Measurements from ENCODE around the gene RABIF.
"Not testable (repeated sequence)": the region's sequence is repeated elsewhere in the genome, so short reads cannot be mapped to it uniquely, and the experiment has no call there.

The RABIF gene

DNA sequence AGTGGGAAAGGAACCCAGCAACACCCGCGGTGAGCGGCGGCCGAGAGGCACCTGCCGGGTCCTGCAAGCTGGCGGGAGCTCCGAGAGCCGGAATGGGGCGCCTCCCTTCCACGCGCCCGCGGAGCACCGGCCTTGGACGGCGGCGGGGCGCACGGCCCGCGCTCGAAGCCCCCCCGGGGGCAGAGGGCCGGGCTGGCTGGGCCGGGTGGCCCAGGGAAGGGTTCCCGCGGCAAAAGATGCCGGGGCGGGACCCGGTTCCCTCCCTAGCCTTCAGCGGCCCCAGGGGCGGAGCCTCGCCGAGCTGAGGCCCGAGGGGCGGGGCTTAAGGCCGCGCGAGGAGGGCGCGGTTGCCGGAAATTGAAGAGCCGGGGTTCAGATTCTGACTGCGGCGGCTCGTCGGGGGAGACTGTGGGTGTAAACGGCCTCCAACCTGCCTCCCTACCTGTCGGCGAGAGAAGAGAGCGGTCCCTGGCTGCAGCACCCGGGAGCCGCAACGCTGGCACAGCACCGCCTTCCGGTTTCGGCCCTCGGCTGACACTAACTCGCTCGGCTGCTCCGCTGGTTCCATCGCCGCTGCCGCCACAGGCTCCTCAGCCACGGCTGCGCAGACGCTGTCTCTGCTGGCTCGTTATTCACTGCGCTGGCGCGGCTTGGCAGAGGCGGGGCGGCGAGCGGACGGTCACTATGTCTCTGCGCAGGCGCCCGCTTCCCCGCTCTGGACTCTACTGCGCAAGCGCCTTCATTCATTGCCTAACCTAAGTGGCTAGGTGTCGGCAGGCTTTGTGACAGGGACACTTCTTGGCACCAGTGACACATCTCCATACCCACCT, at the start of gene RABIF:
RABIF (minus strand) TSS at position 619 of the 830 bp plus-strand sequence; CDS start at position 568, 51 bp downstream.
- in situ Hi-C loops (cut with MboI; ENCODE audit: low sequenced_read_pairs) = no loop called here

DNA sequence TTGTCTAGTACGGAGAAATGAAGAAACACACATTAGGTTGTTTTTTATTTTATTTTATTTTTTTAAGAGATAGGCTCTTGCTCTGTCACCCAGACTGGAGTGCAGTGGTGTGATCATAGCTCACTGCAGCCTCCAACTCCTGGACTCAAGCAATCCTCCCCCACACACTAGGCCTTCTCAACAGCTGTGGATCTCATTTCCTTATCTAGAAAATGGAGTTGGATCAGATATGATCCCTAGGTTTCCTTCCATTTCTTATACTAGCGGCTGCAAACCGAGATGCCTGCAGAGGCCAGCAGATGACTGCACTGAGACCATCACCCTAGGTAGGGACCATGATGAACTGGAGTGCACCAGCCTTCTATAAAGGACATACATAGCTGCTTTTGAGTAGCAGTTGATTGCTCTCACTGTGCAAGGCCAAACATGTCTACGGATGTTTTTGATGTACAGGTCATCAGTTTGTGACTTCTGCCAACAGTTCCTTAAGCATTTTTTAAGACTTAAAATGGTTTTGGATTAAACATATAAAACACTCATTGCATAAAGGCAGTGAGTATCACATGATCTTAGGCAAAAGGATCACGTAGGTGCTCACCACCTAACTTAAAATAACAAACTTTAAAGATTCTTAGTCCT, 49.5 kb upstream of the RABIF start:
- in situ Hi-C loops (cut with MboI; ENCODE audit: low sequenced_read_pairs) = no loop called here

DNA sequence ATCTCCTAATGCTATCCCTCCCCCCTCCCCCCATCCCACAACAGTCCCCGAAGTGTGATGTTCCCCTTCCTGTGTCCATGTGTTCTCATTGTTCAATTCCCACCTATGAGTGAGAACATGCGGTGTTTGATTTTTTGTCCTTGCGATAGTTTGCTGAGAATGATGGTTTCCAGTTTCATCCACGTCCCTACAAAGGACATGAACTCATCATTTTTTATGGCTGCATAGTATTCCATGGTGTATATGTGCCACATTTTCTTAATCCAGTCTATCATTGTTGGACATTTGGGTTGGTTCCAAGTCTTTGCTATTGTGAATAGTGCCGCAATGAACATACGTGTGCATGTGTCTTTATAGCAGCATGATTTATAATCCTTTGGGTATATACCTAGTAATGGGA, 47.5 kb upstream of the RABIF start:
- in situ Hi-C loops (cut with MboI; ENCODE audit: low sequenced_read_pairs) = not testable (repeated sequence)

DNA sequence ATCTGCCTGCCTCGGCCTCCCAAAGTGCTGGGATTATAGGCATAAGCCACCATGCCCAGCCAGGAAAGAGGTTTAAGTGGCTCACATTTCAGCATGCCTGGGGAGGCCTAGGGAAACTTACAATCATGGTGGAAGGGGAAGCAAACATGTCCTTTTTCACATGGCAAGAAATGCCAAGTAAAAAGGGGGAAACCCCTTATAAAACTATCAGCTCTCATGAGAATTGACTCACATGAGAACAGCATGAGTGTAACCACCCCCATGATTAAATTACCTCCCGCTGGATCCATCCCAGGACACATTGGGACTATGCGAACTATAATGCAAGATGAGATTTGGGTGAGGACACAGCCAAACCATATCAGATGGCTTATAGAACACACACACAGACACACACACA, 46.9 kb upstream of the RABIF start:
- in situ Hi-C loops (cut with MboI; ENCODE audit: low sequenced_read_pairs) = no loop called here

DNA sequence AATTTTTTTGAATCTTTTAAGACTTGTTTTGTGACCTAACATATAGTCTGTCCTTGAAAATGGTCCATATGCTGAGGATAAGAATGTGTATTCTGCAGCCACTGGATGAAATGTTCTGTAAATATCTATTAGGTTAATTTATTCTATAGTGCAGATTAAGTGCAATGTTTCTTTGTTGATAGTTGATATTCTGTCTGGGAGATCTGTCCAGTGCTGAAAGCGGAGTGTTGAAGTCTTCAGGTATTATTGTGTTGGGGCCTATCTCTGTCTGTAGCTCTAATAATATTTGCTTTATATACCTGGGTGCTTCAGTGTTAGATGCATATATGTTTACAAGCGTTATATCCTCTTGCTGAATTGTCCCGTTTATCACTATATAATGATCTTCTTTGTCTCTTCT, 45.8 kb upstream of the RABIF start:
- in situ Hi-C loops (cut with MboI; ENCODE audit: low sequenced_read_pairs) = no loop called here

DNA sequence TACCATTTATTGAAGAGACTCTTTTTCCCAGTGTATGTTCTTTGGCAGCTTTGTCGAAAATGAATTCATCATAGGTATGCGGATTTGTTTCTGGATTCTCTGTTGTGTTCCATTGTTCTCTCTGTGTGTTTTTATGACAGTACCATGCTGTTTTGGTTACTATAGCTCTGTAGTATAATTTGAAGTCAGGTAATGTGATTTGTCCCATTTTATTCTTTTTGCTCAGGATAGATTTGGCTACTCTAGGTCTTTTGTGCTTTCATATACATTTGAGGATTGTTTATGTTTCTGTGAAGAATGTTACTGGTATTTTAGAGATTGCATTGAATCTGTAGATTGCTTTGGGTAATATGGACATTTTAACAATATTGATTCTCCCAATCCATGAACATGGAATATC, 43.5 kb upstream of the RABIF start:
- in situ Hi-C loops (cut with MboI; ENCODE audit: low sequenced_read_pairs) = no loop called here

DNA sequence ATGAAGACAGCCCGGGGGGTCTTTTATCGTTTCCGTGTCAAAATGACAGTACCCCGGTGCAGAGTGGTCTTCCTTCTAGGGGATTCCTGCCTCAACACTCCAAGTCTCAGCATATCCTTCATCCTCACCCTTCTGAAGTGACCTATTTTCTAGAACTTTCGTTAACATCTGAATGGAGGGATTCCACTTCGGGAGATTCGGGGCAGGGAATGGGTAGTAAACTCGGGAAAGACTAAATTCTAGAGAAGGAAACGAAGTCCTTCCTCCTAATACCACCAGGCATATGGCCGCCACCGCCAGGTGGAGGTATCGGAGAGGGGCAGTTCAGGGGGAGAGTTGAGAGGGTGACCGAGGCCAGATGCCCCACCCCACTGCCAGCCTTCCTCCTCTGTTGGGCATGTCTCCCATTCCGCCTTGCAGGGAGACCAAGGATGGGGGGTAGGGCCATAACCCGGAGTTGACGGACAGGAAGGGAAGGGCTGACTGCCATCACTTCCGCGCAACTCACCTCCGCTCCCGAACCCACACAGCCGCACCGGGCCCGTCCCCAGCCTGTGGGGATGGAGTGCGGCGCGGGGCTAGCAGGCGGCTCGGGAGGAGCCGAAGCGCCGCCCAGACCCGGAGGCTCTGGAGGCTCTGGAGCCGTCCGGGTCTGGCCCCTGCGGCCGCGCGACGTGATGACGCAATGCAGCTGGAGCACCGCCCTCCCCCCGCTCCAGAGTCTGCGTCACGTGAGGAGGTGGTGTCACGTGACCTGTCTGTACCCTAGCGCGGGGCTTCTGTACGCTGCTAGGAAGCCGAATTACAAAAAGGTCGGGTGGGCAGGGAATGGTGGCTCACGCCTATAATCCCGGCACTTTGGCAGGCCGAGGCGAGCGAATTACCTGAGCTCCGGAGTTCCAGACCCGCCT, 37.9 kb upstream of the RABIF start, which contains the start of gene KLHL12:
KLHL12 (minus strand) TSS at position 654 of the 911 bp plus-strand sequence. CDS start 2,072 bp downstream, outside the sequence.
- in situ Hi-C loops (cut with MboI; ENCODE audit: low sequenced_read_pairs) = no loop called here

DNA sequence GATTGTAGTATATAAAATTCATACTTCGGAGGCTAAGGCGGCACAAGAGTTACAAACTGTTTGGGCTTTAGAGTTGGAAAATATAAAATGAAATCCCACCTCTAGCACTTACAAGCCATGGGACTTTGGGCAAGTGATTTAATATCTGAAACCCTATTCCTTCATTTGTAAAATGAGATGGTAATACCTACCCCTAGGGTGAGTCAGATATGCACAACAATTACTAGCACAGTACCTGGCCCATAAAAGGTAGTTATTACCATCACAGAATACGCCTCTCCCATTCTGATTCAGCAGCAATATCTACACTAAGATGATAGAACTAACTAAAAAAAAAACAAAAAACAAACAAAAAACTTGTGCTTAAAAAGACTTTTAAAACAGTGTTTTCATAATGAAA, 34.6 kb upstream of the RABIF start:
- in situ Hi-C loops (cut with MboI; ENCODE audit: low sequenced_read_pairs) = no loop called here

DNA sequence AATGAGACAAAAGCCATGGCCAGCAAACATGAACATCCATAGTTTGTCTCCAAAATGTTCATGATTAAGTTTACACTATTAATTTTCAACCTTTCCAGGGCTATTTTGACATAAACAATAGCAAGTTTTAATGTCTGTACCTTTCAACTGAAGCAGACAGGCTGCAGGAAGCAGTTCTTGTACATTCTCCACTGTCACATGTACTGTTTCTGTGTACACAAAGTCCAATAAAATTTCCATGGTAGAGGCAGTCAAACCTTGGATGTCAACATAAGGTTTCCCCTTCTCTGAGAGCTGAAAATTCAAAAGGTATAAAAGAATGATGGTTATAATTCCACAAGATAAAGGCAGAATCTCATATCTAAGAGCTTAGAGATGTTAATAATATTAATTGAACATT, 30.7 kb upstream of the RABIF start:
- in situ Hi-C loops (cut with MboI; ENCODE audit: low sequenced_read_pairs) = no loop called here

DNA sequence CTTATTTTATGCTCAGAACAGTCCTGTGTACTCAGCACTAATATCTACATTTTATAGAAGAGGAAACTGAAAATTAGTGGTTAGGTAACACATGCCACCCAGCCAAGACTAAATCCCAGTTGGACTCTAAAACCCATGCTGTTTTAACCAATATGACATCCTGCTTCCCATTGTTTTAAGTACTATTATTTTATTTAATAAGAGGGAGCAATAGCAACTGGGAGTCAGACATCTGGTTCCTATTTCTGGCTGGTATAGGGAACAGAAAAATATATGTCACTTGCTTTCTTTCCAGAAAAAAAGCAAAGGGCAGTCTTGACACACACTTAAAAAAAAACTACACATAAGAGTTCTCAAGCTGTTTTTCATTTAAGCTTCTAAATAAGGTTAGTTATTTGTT, 26.2 kb upstream of the RABIF start:
- in situ Hi-C loops (cut with MboI; ENCODE audit: low sequenced_read_pairs) = no loop called here

DNA sequence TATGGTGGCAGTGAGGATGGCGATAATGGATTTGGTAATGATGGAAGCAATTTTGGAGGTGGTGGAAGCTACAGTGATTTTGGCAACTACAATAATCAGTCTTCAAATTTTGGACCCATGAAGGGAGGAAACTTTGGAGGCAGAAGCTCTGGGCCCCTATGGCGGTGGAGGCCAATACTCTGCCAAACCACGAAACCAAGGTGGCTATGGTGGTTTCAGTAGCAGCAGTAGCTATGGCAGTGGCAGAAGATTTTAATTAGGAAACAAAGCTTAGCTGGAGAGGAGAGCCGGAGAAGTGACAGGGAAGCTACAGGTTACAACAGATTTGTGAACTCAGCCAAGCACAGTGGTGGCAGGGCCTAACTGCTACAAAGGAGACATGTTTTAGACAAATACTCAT, 23.5 kb upstream of the RABIF start:
- in situ Hi-C loops (cut with MboI; ENCODE audit: low sequenced_read_pairs) = not testable (repeated sequence)

DNA sequence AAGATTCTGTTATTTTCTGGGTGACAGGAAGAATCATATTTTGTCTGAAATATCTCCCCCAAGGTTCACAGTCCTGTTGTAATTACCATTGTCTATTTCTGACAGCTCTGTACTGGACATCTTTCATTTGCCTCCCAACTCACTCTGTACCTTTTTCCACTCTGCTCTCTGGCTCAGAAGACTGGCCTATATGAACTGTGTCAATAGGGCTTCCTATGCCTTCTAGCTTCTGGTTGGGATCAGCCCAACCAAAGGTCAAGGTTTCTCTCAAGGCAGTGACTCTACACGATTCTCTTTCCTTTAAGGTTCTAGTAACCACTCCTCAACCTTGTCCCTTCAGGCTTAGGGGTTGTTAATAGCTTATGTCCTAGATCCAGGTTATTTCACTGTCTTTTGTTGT, 20.5 kb upstream of the RABIF start:
- in situ Hi-C loops (cut with MboI; ENCODE audit: low sequenced_read_pairs) = no loop called here

DNA sequence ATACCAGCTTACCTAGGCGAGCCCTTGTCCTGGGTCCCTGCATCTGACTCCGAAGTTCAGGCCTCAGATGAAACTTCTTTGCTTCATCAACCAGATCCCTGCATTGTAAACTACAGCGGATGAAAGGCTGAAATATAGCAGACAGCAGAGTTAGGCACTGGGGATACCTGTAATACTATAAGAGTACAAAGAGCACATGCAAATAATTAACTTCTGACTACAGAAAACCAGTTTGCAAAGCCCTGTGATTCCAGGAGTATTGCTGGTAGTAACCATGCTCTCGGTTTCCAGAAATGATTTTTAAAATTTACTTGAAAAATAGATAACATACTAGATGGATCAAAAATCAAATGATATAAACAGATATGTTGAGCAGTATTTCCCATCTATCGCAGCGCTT, 20.0 kb upstream of the RABIF start:
- in situ Hi-C loops (cut with MboI; ENCODE audit: low sequenced_read_pairs) = no loop called here

DNA sequence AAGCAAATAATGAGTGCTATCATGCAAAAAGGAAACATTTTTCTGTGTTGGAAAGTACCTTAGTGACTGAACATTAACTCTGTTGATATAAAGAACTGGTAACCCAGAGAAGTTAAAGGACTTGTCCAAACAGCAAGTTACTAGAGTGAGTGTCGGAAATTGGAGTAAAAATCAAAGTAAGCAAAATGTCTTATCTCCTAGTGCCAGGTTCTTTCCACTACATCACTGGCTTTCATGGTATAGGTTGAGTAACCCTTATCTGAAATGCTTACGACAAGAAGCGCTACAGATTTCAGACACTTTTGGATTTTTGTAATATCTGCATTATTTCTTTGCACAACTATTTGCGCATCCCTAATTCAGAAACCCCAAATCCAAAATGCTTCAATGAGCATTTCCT, 16.4 kb upstream of the RABIF start:
- in situ Hi-C loops (cut with MboI; ENCODE audit: low sequenced_read_pairs) = no loop called here

DNA sequence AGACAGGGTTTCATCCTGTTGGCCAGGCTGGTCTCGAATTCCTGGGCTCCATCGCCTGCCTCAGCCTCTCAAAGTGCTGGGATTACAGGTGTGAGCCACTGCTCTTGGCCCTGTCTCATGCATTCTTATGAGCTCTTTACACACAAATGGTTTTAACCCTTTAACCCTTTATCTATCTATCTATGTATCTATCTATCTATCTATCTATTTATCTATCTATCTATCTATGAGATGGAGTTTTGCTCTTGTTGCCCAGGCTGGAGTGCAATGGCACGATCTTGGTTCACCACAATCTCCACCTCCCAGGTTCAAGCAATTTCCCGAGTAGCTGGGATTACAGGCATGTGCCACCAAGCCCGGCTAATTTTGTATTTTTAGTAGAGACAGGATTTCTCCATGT, 14.9 kb upstream of the RABIF start:
- in situ Hi-C loops (cut with MboI; ENCODE audit: low sequenced_read_pairs) = not testable (repeated sequence)

DNA sequence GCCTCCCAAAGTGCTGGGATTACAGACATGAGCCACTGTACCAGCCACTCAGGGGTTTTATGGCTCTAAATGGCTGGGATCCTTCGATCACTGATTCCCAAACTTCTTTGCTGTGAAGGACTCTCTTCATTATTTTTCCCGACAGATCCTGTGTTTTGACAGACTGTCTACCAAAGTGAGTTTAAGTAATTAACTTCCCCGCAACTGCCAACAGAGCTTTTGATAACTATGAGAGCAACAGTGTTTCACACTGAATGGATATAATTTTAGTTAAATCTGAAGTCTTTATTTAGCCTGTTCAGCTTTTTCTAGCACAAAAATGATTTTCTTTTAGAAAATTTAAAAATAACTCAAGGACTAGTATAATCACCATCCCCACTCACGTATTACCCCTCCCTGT, 12.6 kb upstream of the RABIF start:
- in situ Hi-C loops (cut with MboI; ENCODE audit: low sequenced_read_pairs) = no loop called here

DNA sequence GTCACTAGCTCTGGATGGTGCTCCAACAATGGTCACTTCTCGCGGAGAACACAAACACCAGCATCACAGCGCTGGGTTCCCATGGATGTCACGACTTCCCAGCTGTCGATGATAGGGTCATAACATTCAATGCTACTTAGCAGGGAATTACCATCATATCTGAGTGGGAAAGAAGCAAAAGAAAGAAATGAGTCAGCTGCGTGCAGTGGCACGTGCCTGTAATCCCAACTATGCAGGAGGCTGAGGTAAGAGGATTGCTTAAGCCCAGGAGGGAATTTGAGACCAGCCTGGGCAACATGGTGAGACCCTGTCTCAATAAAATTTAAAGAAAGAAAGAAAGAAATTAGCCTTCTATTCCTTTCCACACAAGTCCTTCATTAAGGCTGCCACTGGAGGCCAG, 3.6 kb upstream of the RABIF start:
- in situ Hi-C loops (cut with MboI; ENCODE audit: low sequenced_read_pairs) = no loop called here

DNA sequence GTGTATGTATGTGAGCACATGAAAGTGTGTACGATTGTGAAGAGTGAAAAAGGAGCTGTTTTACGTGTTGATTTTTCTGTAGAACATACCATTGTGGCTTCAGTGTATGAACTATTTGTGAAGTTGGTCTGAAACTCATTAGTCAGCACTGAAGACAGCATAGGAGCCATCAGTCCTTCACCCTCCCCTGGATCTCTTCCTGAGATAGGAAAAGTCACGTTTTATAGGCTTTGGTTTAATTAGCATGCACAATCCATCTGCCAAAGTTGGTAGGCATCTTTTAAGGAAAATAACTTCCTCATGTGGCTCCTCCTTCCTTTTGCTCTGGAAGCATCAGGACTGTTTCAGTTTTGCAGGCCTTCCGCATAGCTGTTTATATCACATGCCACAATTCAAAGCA, 1.4 kb upstream of the RABIF start:
- in situ Hi-C loops (cut with MboI; ENCODE audit: low sequenced_read_pairs) = no loop called here

DNA sequence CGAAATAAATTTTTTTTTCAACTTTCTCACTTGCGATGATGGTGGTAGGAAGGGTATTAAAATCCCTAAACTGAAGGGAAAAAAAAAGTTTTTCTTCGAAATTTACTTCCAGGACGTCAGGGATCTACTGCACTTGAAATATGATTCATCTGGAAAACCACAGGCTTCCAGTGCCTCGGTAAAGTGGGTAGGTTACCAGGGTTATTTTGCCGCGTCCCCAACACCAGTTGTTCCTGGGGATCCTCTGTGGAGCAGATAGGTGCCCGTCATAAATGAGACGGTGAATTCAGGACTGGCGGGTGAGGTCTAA, 773 bp downstream of the RABIF start:
- in situ Hi-C loops (cut with MboI; ENCODE audit: low sequenced_read_pairs) = no loop called here

DNA sequence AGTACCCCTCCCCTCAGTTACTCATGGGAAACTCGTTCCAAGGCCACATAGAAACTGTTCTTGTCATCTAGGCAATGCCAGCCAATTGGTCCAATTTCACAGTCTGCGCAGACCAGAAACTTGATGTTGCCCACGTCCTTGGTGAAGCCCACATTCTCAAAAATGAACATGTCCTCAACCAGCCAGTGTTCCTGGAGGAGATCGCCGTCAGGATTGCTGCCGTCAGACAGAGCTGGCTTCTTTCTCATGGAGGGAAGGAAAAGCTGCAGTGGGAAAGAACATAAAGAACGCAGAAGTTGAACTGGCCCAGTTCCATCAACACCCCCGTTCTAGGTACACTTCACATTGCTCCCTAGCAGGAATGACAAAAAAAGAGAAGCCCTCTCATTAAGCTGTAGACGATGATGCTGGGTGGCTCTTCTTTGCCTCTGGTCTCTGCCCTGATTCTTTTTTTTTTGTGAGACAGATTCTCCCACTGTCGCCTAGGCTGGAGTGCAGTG, 7.9 kb downstream of the RABIF start:
- in situ Hi-C loops (cut with MboI; ENCODE audit: low sequenced_read_pairs) = no loop called here

DNA sequence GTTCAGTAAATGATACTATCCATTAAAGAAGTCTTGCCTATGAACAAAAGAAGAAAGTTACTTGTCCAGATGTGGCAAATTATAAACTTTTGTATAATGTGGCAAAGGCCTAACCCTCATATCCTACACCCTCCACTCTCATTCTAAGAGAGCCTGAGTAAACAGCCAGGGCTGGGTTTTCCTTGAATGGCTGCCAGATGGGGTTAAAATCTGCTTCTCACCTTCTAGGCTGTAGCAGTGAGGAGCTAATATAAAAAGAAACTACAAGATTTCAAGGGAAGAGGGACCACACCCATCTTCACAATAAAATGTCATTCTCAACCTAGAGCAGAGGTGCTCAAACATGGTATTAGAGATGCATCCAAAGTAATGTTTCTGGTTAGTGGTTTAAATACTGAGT, 8.9 kb downstream of the RABIF start:
- in situ Hi-C loops (cut with MboI; ENCODE audit: low sequenced_read_pairs) = no loop called here

Measured in hTERT RPE-1 (cell line).